SKM-1 treated with dmso at 0.1 percent for 144 hours (cell line): ENCODE data around the gene SMIM30.
A peak's percentile ranks its signal among the peaks of the same experiment; 100 is the strongest.
"Not testable (repeated sequence)": the region's sequence is repeated elsewhere in the genome, so short reads cannot be mapped to it uniquely, and the experiment has no call there.

Experiments used
- DNase-seq: peaks from one replicate; lab custom pipeline; 2025; ENCODE audit not compliant: unreplicated experiment; lab: John Stamatoyannopoulos, UW

Gene SMIM30

GRCh38 chr7:113118074-113118959 lies at the start of gene SMIM30:
SMIM30 (minus strand) TSS chr7:113118554; CDS start chr7:113117578, 976 bp downstream.
- peak; percentile 87 for DNase-seq

- not testable (repeated sequence) for DNase-seq
Measured at GRCh38 chr7:113166176-113166575, 47.8 kb upstream of the SMIM30 start.

GRCh38 chr7:113161050-113161449 lies 42.7 kb upstream of the SMIM30 start:
- no peak for DNase-seq

- DNase-seq = peak; percentile 5
Measured at GRCh38 chr7:113159746-113160339, 41.5 kb upstream of the SMIM30 start.

- DNase-seq = no peak
Measured at GRCh38 chr7:113158756-113159155, 40.4 kb upstream of the SMIM30 start.

- no peak for DNase-seq
Measured at GRCh38 chr7:113154117-113154516, 35.8 kb upstream of the SMIM30 start.

- DNase-seq = no peak
Measured at GRCh38 chr7:113144817-113145216, 26.5 kb upstream of the SMIM30 start.

- peak; percentile 32 for DNase-seq
Measured at GRCh38 chr7:113143486-113144257, 25.3 kb upstream of the SMIM30 start.

- DNase-seq = peak; percentile 65
Measured at GRCh38 chr7:113142385-113143119, 24.2 kb upstream of the SMIM30 start.

- no peak for DNase-seq
Measured at GRCh38 chr7:113141803-113142202, 23.4 kb upstream of the SMIM30 start.

GRCh38 chr7:113140956-113141355 lies 22.6 kb upstream of the SMIM30 start:
- no peak for DNase-seq

GRCh38 chr7:113137241-113137640 lies 18.9 kb upstream of the SMIM30 start:
- DNase-seq = no peak

GRCh38 chr7:113134025-113134424 lies 15.7 kb upstream of the SMIM30 start:
- no peak for DNase-seq

GRCh38 chr7:113131367-113131766 lies 13.0 kb upstream of the SMIM30 start:
- DNase-seq = no peak

GRCh38 chr7:113128031-113128430 lies 9.7 kb upstream of the SMIM30 start:
- DNase-seq = no peak

GRCh38 chr7:113125728-113126127 lies 7.4 kb upstream of the SMIM30 start:
- no peak for DNase-seq

GRCh38 chr7:113122744-113123143 lies 4.4 kb upstream of the SMIM30 start:
- DNase-seq = no peak

- no peak for DNase-seq
Measured at GRCh38 chr7:113120647-113121046, 2.3 kb upstream of the SMIM30 start.

GRCh38 chr7:113119429-113119828 lies 1.1 kb upstream of the SMIM30 start:
- DNase-seq = no peak

GRCh38 chr7:113117374-113117774 lies 980 bp downstream of the SMIM30 start:
- DNase-seq = not testable (repeated sequence)

- no peak for DNase-seq
Measured at GRCh38 chr7:113113912-113114311, 4.4 kb downstream of the SMIM30 start.
